Occipital lobe (tissue), 2 donors: ENCODE results near the gene CROCC. TPM values are rescaled to one million over a fixed set of nuclear protein-coding genes. Genes with fewer than 3 reads are reported as not detected.

Source experiments
- DNase-seq: peaks from one replicate; lab custom pipeline; 2025; lab: John Stamatoyannopoulos, UW
- total RNA-seq: library from RNA; depleted of rRNA; stranded (reverse); fragments of >200 nt; gene quantifications from one replicate; pipeline ENCODE4 v1.2.3, GENCODE V29; 2014

Gene CROCC
- total RNA-seq, 1 donor from 2014 or later, result 19.5 TPM

- no peak for DNase-seq
These were observed 61.9 kb downstream of the CROCC start for GRCh38 chr1:16983649-16984048.

GRCh38 chr1:16984717-16985116 lies 63.0 kb downstream of the CROCC start:
- DNase-seq, result no peak

GRCh38 chr1:16986113-16986512 lies 64.4 kb downstream of the CROCC start:
- no peak for DNase-seq

DNA sequence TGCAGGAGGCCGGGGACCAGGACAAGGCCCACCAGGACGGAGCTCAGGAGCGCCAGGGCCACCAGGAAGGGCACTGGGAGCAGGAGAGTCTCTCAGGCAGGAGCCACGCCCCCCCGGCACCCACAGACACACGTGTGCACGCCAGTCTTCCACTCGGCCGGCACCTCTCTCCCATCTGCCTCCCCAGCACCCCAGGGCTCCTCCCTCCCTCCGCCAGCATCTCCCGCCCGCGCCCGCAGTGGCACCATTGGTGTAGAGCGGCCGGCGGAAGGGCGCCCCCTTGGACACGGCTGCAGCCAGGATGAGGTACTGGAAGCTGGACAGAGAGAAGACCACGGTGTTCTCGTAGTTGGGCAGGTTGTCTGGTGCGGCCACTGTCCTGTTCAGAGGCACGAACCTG lies 64.8 kb downstream of the CROCC start:
- DNase-seq, result no peak

DNA sequence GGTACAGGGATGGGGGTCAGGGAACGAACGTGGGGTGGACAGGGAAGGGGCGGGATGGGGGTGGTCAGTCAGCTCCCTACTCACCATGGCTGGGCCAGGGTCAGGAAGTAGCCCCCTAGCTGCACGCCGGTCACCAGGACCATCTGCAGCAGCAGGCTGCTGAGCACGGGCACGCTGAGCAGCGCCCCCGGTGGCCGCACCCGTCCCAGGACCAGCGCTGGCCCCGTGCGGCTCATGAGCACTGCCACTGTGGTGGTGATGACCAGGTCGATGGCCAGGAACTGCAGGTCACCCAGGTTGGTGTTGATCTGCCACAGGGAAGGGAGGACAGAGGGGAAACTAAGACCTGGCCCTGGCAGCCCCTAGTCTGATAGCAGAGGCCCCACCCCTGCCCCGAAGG lies 65.2 kb downstream of the CROCC start:
- DNase-seq, result no peak

GRCh38 chr1:16988210-16988609 lies 66.5 kb downstream of the CROCC start:
- no peak for DNase-seq

GRCh38 chr1:16989676-16990391 lies 68.1 kb downstream of the CROCC start:
- DNase-seq, result no peak

DNA sequence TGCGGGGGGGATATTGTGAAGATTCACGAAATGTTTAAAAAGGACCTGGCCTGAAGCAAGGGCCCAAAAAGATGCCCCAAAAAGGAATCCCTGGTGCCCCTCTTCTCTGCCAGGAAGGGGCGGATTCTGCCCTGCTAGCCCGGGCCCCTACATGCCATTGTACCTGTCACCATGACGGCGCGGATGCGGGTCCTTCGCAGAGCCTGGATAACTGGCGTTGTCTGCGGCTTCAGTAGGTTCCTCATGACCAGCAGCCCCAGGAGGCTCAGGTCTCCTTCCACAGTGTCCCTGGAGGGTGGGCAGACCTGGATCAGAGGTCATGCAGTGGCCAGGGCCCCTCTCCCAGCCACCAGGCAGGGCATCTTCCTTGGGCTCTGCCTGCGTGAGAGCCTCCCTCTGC lies 69.8 kb downstream of the CROCC start:
- no peak for DNase-seq

DNA sequence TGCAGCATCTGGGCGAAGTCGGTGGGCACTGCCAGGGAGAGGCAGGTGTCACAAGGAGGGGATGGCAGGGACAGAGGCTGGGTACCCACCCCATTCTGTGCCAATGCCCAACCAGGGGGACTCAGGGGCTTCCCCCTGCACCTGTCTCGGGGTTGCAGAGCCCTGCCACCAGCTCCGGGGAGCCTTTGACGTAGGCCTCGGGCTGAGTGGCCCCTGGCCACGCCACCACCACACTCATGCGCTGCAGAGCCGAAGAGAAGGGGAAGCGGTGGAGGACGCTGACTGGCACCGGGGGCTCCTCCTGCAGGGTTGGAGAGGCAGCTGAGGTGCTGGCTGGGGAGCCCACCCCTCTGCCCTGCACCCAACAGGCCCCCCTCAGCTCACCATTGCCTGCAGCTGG lies 70.4 kb downstream of the CROCC start:
- DNase-seq, result no peak

GRCh38 chr1:16992675-16993074 lies 70.9 kb downstream of the CROCC start:
- no peak for DNase-seq

- DNase-seq, result no peak
These were observed 71.8 kb downstream of the CROCC start for GRCh38 chr1:16993521-16994038.

- no peak for DNase-seq
These were observed 75.1 kb downstream of the CROCC start for GRCh38 chr1:16996845-16997244.

GRCh38 chr1:16998589-16998988 lies 76.9 kb downstream of the CROCC start:
- DNase-seq, result no peak

DNA sequence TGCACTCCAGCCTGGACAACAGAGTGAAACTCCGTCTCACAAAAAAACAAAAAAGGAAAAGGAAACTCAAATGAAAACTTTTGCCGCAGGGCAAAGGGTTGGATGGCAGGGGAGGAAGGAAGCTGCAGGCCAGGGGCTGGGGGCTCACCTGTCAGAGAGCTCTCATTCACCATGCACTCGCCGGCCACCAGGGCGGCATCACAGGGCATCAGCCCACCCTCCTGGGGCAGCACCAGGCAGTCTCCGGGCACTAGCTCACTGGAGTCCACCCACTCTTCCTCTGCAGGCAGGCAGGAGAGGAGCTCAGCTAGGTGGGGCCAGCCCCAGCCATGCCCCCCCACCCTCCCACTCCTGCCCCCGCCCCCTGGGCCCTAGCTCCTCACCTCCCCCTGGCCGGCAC lies 78.1 kb downstream of the CROCC start:
- no peak for DNase-seq

DNA sequence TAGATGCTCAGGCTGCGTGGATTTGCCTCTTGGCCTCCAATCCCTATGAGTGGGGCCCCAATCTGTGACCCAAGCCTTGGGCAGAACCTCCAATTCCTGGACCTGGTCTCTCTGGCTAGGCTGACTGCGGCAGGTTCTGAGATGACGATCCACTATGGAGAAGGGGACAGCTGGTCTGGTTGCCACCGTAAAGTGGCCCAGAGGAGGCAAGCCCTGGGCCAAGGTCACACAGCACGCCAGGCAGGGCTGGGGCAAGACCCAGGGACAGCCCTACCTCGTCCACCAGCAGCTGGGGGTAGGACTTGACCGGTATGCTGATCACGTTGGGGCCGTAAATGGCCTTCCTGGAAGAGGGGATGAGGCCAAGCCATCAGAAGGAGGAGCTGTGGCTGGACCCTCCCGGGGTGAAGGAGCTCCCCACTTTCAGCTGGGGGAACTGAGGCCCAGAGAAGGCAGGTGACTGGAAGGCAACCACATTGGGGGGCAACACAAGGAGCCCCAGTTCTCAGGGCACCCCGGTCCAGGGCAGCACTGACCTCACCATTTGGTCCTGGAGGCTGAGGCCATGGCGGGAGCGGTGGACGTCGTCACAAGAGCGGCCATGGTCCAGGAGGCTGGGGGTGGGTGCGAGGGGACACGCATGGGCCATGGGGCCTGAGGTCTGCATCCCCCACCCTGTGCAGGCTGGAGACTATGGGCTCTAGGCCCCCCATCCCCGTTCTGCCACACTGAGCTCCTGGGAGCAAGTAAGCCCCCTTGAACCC lies 80.2 kb downstream of the CROCC start:
- no peak for DNase-seq

- DNase-seq, result no peak
These were observed 80.8 kb downstream of the CROCC start for GRCh38 chr1:17002524-17002902.

- DNase-seq, result no peak
These were observed 83.0 kb downstream of the CROCC start for GRCh38 chr1:17004466-17005364.

- no peak for DNase-seq
These were observed 83.6 kb downstream of the CROCC start for GRCh38 chr1:17005365-17005740.

- DNase-seq, result no peak
These were observed 85.4 kb downstream of the CROCC start for GRCh38 chr1:17007121-17007520.

GRCh38 chr1:17008208-17008855 lies 86.6 kb downstream of the CROCC start:
- no peak for DNase-seq

DNA sequence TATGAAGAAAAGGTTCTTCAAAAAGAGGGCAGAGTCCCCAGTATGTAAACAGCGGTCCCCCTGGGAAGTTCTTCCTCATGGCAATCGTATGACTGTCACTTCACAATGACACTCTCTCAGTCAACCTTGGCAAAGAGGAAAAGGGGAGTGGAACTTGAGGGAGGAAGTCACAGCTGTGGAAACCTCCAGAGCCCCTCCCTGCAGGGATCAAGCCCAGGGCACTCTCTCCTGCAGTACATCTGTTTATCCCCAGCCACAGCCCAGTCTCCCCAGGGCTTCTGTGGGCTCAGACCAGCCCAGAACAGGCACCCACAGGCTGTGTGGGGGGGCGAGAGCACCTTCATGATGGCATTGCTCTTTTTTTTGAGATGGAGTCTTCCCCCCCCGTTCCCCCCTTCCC lies 88.0 kb downstream of the CROCC start:
- no peak for DNase-seq

DNA sequence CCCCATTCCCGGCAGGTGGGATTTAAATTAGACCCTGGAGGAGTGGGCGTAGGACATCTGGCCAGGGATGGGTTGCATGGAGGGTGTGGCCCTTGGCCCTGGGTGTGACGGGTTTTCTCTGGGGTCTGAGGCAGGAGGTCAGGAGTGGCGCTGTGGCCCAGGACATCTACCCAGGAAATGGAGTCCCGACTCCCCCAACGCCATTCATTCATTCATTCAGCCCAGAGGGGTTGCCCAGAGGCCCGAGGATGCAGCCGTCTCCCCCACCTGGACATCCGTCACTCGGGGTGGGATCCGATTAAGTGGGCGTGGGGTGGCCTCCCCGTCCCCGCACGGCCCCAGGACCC lies 89.3 kb downstream of the CROCC start:
- DNase-seq, result no peak
